GM18520 (cell line): ENCODE results near the gene CD4.
"Not testable (repeated sequence)": the region's sequence is repeated elsewhere in the genome, so short reads cannot be mapped to it uniquely, and the experiment has no call there.

Experiments
- ATAC-seq: cut with Tn5 transposase; IDR thresholded peaks from one replicate; pipeline ENCODE4 v1.9.1; 2021; ENCODE audit not compliant: unreplicated experiment

The CD4 gene

DNA sequence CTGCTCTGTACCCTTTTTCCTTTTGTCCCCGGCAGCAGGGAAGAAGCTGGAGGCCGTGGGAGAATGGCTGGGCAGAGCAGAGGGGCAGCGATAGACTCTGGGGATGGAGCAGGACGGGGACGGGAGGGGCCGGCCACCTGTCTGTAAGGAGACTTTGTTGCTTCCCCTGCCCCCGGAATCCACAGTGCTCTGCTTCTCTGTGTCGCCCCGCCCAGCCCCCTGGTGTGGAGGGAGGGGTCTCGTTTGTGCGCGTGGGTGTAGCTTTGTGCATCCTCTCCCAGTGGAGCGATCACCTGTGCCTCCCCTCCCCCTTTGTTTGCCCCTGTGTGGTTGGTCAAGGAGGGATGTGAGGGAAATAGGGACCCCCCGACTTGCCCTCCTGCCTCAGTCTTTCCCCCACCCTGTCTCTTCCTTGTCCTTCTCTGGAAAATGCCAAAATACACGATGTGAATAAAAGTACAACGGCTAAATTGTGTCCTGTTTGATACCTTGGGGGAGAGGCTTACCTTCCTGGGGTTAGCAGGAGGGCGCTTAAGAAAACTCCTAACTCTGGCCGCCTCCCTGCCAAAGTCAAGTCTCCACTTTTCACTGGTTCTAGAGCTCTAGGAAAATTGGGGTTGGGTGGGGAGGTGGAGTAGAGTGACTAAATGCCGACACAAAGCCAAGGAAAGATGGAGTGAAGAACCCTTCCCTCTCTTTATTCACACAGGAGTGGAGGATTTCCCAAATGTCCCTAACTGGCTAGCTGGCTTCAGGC is 77.0 kb downstream of the CD4 start:
- ATAC-seq: no peak

DNA sequence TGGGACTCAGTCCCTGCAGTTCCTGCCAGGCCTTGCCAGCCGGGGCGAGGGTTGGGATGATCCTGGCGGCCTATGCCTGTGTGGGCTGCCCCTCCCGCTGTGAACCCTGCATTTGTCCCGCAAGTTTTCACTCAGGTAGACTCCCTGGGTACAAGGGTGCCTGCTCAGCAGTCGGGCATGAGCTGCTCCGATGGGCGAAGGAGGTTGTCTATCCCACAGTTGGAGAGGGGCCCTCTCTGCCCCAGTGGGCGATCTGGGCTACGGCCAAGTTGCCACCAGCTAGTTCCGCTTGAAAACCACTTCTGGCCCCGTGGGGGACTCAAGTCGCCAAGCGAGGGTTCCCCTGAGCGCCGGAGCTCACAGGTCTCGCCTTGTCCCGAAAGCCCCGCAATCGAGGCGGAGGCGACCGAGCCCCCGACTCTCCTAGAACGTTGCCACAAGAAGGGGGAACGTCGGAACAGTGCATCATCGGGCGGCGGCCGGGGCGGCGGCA is 77.6 kb downstream of the CD4 start:
- no peak for ATAC-seq

DNA sequence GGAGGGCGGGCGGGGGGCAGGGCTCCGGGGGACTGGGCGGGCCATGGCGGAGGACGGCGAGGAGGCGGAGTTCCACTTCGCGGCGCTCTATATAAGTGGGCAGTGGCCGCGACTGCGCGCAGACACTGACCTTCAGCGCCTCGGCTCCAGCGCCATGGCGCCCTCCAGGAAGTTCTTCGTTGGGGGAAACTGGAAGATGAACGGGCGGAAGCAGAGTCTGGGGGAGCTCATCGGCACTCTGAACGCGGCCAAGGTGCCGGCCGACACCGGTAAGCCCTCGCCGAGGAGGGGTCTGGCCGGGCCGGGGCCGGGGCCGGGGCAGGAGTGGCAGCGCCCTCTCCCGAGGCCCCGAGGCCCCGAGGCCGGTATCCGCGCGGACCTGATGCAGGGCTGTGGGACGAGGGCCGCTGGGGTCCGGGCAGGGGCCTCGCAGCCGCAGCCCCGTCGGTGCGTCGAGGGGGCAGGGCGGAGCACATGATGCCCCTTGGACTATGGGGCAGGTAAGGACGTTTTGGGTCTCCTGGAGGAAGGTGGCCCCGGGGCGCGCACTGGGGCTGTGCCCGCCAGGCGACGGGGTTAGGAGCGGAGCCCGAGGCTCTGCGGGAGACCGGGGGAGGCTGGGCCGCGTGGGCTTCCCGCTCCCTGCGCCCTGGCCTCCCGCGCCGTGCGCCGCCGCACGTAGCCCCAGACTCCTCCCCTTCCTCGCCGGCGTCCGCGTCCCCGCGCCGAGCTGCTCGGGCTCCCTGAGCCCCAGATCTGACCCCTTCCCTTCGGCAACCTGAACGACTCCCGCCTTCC is 78.3 kb downstream of the CD4 start, which contains the start of gene TPI1:
Gene TPI1 (plus strand): TSS at position 119 of the 798 bp plus-strand sequence. CDS start 36 bp downstream, at position 155.
- ATAC-seq: peak; percentile 36

DNA sequence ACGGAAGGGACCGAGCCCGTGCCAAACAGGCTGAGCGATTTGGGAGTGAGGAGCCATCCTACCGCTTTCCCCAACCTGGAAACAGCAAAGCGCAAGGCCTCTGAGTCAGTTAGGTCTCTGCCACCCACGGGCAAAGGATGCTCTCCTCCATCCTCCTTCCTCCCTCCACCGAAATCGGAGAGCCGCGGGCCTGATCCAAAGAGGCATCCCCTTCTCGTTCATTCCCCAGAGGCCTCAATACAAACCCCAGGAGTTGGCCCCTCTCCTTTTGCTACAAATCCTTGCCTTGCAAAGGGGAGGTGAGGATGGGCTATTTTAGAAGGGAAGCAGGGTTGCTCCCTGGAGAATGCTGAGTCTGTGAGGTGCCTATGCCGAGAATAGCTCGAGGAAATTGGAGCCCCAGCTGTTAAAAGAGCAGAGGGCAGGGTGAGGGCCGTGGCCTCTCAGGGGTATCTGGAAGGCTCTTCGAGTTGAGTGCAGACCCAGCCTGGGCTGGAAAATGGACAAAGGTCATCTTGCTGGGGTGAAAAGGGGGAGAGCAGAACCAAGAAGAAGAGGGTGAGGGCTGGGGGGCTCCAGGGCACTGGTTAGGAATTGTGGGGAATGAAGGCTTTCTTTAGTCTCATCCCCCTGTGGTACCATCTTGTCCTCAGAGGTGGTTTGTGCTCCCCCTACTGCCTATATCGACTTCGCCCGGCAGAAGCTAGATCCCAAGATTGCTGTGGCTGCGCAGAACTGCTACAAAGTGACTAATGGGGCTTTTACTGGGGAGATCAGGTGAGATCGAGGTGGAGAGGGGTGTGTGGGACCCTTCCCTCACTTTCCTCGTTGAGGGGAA is 79.1 kb downstream of the CD4 start:
- ATAC-seq: no peak

DNA sequence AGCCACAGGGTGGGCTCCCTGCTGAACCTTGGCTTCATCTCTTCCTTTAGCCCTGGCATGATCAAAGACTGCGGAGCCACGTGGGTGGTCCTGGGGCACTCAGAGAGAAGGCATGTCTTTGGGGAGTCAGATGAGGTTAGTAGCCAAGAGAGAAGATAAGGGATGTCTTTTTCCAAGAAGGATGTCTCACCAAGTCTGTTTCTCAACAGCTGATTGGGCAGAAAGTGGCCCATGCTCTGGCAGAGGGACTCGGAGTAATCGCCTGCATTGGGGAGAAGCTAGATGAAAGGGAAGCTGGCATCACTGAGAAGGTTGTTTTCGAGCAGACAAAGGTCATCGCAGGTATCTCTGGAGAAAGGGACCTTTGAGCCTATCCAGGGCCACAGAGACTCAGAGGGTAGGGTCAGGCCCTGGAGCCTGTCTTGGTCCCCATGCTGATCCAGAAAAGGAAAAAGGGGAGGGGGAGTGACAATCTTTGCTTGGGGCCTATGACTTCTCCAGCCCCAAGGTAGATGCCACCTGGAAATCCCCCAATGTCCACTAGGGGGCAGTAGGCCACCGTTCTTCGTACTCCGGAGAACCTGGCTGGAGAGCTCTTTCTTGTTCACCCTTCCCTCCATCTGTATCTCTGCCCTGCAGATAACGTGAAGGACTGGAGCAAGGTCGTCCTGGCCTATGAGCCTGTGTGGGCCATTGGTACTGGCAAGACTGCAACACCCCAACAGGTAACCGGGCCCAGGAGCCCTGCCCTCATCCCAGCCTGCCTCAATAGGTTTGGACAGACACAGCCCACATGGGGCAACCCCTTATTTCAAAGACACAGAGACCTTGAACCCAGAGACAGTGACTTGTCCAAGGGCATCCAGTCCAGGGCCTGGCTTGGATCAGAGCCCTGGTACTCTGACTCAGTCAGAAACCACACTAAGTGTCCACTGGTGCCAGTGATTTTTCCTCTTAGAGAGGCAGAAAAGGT is 80.0 kb downstream of the CD4 start:
- ATAC-seq: no peak

DNA sequence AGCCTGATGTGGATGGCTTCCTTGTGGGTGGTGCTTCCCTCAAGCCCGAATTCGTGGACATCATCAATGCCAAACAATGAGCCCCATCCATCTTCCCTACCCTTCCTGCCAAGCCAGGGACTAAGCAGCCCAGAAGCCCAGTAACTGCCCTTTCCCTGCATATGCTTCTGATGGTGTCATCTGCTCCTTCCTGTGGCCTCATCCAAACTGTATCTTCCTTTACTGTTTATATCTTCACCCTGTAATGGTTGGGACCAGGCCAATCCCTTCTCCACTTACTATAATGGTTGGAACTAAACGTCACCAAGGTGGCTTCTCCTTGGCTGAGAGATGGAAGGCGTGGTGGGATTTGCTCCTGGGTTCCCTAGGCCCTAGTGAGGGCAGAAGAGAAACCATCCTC is 81.0 kb downstream of the CD4 start:
- ATAC-seq: not testable (repeated sequence)
